KMS-11 (cell line): ENCODE measurements around the gene CALML3.
"Not testable (repeated sequence)": the region's sequence is repeated elsewhere in the genome, so short reads cannot be mapped to it uniquely, and the experiment has no call there.

ENCODE experiments used
- H2AFZ ChIP-seq: fragments of 200-600 bp; sonication (generic); 2 replicates; pipeline ENCODE4 v1.6.1; 2016; ENCODE audit warnings: antibody characterized with exemption, mixed run types, low read depth
- H3K27ac ChIP-seq: fragments of 200-600 bp; sonication (generic); 2 replicates; pipeline ENCODE4 v1.6.1; 2016; ENCODE audit warnings: mild to moderate bottlenecking, mixed run types
- H3K27me3 ChIP-seq: fragments of 200-600 bp; sonication (generic); 2 replicates; pipeline ENCODE4 v1.6.1; 2017; ENCODE audit warnings: mild to moderate bottlenecking, low read depth, mixed run types, moderate library complexity; ENCODE audit not compliant: insufficient read depth
- H3K36me3 ChIP-seq: fragments of 200-600 bp; sonication (generic); 2 replicates; pipeline ENCODE4 v1.6.1; 2017; ENCODE audit warnings: mild to moderate bottlenecking, mixed run types; ENCODE audit not compliant: insufficient read depth
- H3K4me1 ChIP-seq: fragments of 200-600 bp; sonication (generic); 2 replicates; pipeline ENCODE4 v1.6.1; 2016; ENCODE audit warnings: mild to moderate bottlenecking, low read depth, mixed run types; ENCODE audit not compliant: poor library complexity, severe bottlenecking
- H3K4me2 ChIP-seq: fragments of 200-600 bp; sonication (generic); 2 replicates; pipeline ENCODE4 v1.7.0; 2016; ENCODE audit warnings: mild to moderate bottlenecking, mixed run types
- H3K4me3 ChIP-seq: fragments of 200-600 bp; sonication (generic); IDR thresholded peaks from 2 replicates; pipeline ENCODE4 v1.6.1; 2017; ENCODE audit warnings: low read depth, low read length, mixed read lengths; ENCODE audit not compliant: insufficient read depth
- H3K79me2 ChIP-seq: fragments of 200-600 bp; sonication (generic); 2 replicates; pipeline ENCODE4 v1.6.1; 2016; ENCODE audit warnings: low read depth, mixed run types; ENCODE audit not compliant: insufficient read depth
- H3K9ac ChIP-seq: fragments of 200-600 bp; sonication (generic); 2 replicates; pipeline ENCODE4 v1.6.1; 2016; ENCODE audit warnings: mild to moderate bottlenecking, mixed run types
- H4K20me1 ChIP-seq: fragments of 200-600 bp; sonication (generic); 2 replicates; pipeline ENCODE4 v1.6.1; 2016; ENCODE audit warnings: mild to moderate bottlenecking, mixed run types; ENCODE audit not compliant: insufficient read depth
- CTCF ChIP-seq: fragments of 200-600 bp; sonication (generic); conservative IDR thresholded peaks from 2 replicates; pipeline ENCODE4 v1.6.1; 2017; ENCODE audit warnings: low read depth, mild to moderate bottlenecking, antibody characterized with exemption, low read length, moderate library complexity, mixed read lengths

The CALML3 gene

GRCh38 chr10:5556576-5556975, 31.8 kb downstream of the CALML3 start:
- Histone ChIP-seq H3K9ac (no peak overlapping the region), H3K27ac (no peak overlapping the region), H3K27me3 (no peaks in the 10 kb centered on the region; the same call in 1 of the 2 replicates), H3K36me3 (no peaks in the 10 kb centered on the region), H2AFZ (no peak overlapping the region), H4K20me1 (no peaks in the 10 kb centered on the region), H3K79me2 (no peaks in the 10 kb centered on the region), H3K4me1 (peaks cover 12% of the 10 kb centered on the region), H3K4me2 (no peak overlapping the region), H3K4me3 (no peak overlapping the region)
- TF ChIP-seq CTCF: no peak

GRCh38 chr10:5557040-5557721, 32.4 kb downstream of the CALML3 start:
- no peak for TF ChIP-seq CTCF
- H4K20me1 ChIP-seq: no peaks in the 10 kb centered on the region
- H2AFZ ChIP-seq: no peak overlapping the region
- no peak overlapping the region for H3K27ac ChIP-seq
- H3K27me3 ChIP-seq: no peaks in the 10 kb centered on the region; the same call in 1 of the 2 replicates
- H3K4me2 ChIP-seq: no peak overlapping the region
- H3K4me1 ChIP-seq: peaks cover 6% of the 10 kb centered on the region
- H3K4me3 ChIP-seq: no peak overlapping the region
- H3K36me3 ChIP-seq: no peaks in the 10 kb centered on the region
- no peak overlapping the region for H3K9ac ChIP-seq
- H3K79me2 ChIP-seq: no peaks in the 10 kb centered on the region

GRCh38 chr10:5557799-5558771, 33.3 kb downstream of the CALML3 start:
- no peaks in the 10 kb centered on the region for H4K20me1 ChIP-seq
- no peaks in the 10 kb centered on the region; the same call in 1 of the 2 replicates for H3K27me3 ChIP-seq
- H3K9ac ChIP-seq: no peak overlapping the region
- TF ChIP-seq CTCF: no peak
- H3K27ac ChIP-seq: no peak overlapping the region
- no peaks in the 10 kb centered on the region for H3K79me2 ChIP-seq
- no peak overlapping the region for H3K4me3 ChIP-seq
- H3K36me3 ChIP-seq: no peaks in the 10 kb centered on the region
- no peaks in the 10 kb centered on the region for H3K4me1 ChIP-seq
- no peak overlapping the region for H2AFZ ChIP-seq
- no peak overlapping the region for H3K4me2 ChIP-seq

GRCh38 chr10:5559022-5559421, 34.3 kb downstream of the CALML3 start:
- not testable (repeated sequence) for H3K79me2 ChIP-seq, H3K9ac ChIP-seq, H3K4me2 ChIP-seq, H3K27me3 ChIP-seq, H4K20me1 ChIP-seq, H2AFZ ChIP-seq, H3K36me3 ChIP-seq, H3K27ac ChIP-seq, H3K4me1 ChIP-seq, H3K4me3 ChIP-seq
